Skeletal muscle cell (primary cell): Measurements from ENCODE around the gene GIGYF2.
"Not testable (repeated sequence)": the region's sequence is repeated elsewhere in the genome, so short reads cannot be mapped to it uniquely, and the experiment has no call there.

ENCODE experiments used
- DNase-seq: peaks from one replicate; pipeline ENCODE4 v3.0.0-alpha.2; 2010; ENCODE audit warnings: low read depth
- H3K4me3 ChIP-seq: 2 replicates; pipeline ENCODE4 v1.5.1; 2011; ENCODE audit warnings: low read depth, mild to moderate bottlenecking, control low read depth, low read length, moderate library complexity

GIGYF2 gene

DNA sequence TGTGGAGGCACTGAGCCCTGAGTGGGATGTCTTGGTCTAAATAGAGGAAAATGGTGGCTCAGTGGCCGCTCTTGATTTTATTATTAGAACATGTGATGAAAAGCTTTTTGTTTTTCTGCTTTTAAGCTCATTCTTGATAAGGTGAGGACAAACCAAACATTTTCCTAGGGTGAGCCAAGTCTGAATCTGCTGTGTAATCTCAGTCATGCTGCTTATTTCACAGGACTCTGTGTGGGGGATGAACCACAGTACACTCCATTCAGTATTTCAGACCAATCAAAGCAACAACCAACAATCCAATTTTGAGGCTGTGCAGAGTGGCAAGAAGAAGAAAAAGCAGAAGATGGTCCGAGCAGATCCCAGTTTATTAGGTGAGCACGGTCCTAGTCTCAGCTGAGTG lies 152.9 kb downstream of the GIGYF2 start:
- no peak overlapping the region for H3K4me3 ChIP-seq
- DNase-seq, result no peak

DNA sequence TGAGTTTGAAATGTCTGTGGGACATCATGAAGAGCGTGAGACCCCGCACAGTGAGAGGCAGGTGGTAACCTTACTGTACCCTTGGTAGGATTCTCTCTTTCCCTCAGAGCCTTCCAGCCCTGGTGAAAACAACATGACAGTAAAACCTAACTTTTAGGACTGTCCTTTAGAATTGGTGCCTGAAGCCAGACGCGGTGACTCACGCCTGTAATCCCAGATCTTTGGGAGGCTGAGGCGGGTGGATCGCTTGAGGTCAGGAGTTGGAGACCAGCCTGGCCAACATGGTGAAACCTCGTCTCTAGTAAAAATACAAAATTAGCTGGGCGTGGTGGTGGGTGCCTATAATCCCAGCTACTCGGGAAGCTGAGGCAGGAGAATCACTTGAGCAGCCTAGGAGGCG lies 154.9 kb downstream of the GIGYF2 start:
- not testable (repeated sequence) for DNase-seq, H3K4me3 ChIP-seq

DNA sequence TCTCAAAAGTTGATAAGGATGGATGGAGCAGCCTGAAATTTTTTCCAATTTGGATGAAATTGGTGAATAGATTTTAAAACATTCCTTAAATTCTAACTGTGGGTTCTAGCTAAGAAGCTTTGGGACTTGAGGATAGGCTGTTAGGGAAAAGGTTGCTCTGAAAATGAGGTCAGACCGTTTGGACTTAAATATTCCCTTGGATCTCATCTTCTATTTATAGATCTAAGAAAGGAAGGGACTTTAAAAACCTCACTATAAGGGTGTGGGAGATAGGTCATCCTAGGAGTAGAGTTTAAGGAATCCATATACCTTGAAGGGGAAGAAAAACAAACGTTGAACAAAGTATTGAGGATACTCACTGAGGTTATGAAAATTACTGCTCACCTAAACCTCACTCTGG lies 155.5 kb downstream of the GIGYF2 start:
- no peak for DNase-seq
- H3K4me3 ChIP-seq, result no peak overlapping the region

DNA sequence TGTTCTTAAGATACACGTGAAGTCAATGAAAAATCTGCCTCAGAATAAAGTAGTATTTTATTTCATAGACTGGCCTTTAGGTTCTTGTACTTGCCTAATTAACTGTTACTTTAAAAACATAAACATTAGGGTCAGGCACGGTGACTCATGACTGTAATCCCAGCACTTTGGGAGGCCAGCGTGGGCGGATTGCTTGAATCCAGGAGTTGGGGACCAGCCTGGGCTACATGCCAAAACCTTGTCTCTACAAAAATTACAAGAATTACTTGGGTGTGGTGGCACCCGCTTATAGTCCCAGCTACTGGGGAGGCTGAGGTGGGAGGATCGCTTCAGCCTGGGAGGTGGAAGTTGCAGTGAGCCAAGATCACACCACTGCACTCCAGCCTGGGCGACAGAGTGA lies 157.0 kb downstream of the GIGYF2 start:
- H3K4me3 ChIP-seq, result no peak overlapping the region
- peak; percentile 65 for DNase-seq

DNA sequence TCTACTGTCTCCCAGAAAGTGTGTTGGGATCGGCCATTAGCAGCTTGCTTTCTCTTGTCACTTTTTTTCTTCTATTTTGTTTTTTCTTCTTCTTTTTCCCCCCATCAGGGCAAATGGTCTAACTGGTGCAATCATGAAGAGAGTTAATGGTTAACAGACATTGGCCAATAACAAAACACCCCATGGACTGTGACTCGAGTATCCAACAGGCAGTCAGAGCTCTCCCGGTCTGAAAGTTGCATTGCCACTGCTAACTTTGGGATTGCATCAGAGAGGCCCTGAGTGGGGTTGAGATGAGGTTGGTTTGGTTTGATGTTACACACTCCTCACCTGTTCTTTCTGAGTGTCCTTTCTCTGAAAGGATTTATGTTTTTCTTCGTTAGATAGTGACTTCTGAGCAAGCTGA lies 160.0 kb downstream of the GIGYF2 start:
- H3K4me3 ChIP-seq, result no peak overlapping the region
- peak; percentile 12 for DNase-seq

DNA sequence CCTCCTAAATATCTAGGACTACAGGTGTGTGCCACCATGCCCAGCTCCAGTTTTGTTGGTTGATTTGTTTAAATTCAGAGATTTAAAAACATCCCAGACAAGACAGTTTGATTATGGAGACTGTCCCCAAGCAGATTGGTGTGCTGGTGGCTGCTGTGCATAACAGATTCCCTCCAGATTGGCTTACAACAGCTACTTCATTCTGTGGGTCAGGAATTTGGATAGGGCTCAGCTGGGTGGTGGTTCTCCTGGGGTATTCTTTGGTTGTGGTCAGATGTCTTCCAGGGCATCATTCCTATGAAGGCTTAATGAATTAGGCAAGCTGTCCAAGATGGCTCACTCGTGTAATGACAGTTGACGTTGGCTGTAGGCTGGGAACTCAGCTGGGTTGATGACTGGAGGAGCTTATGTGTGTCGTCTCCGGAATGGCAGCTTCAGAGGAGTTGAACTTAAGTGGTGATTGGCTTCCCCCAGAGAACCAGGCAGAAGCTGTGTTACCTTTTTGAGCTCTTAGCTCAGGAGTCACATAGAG lies 162.3 kb downstream of the GIGYF2 start:
- no peak for DNase-seq
- no peak overlapping the region for H3K4me3 ChIP-seq

DNA sequence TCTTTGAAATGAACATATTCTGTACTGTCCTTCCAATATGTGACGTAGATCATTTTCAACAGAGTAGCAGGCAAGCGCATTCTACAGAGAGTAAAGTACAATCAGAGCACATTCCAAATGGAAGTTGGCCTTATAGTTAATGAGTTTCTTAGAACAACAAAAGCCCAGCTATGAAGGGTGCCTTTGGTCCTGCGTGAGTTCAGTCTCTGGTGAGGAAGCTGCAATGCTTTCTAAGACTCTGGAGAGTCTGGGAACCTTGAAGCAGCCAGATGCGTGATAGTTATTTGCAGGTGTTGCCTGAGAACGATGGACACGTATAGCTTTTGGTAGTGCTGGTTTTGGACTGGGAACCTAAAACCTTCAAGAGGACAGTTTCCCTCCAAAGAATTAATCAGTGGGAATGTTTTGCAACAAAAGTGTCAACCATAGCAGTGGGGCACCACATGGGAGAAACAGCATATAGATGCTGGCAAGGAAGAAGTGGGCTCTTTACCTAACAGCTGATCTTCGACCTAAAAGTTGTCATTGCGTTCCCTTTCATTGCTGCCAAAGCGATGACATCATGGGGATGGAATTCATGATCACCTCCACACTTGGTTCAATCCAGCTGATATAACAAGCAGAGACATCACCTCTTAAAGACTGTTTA lies 163.6 kb downstream of the GIGYF2 start:
- no peak for DNase-seq
- H3K4me3 ChIP-seq, result no peak overlapping the region

DNA sequence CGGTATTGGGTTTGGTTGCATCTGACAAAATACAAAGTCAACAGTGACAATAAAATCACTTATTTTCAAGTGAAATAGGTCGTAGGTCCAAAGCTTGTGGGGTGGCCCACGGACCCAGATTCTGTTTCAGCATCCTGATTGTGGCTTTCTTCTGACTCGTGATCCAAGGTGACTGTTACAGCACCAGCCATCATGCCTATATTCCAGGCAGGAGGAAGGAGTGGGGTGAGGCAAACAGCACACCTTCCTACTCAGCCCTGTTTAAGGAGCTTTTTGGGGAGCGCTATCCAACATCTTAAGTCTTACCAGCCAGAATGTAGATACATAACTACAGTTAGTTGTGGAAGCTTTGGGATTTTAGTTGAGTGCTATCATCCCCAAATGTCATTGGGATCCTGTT lies 164.2 kb downstream of the GIGYF2 start:
- DNase-seq, result no peak
- H3K4me3 ChIP-seq, result no peak overlapping the region

DNA sequence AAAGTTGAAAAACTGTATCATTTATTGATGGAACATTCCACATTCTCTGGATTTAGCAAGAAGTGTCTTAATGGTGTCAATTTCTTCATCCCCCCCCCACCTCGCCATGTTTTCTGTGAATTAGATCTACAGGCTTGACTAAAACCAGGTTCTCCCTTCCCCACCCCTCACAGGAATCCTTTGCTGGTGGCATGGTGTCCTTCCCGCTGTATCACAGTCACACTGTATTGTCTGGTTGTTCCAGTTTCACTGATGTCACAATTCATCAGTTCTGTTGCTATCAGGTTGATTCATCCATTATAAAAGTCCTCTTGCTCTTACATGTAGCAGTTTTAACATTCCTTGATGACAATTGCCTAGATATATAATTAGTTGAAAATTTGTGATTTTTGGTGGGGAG lies 166.9 kb downstream of the GIGYF2 start:
- no peak overlapping the region for H3K4me3 ChIP-seq
- DNase-seq, result no peak

DNA sequence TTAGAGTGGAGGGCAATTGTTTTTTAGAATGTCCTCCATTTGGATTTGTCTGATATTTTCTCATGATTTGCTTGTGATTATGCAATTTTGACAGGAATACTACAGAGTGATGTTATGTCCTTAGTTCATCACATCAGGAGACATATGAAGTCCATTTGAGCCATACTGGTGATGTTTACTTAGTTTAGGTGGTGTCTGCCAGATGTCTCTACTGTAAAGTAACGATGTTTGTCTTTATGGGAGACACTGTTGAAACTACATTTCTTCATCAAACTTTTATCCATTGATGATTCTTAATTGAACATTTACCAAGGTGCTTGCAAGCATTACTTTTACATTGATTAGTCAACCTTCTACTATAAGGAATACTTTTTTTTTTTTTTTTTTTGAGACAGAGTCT lies 168.0 kb downstream of the GIGYF2 start:
- no peak for DNase-seq
- H3K4me3 ChIP-seq, result no peak overlapping the region

DNA sequence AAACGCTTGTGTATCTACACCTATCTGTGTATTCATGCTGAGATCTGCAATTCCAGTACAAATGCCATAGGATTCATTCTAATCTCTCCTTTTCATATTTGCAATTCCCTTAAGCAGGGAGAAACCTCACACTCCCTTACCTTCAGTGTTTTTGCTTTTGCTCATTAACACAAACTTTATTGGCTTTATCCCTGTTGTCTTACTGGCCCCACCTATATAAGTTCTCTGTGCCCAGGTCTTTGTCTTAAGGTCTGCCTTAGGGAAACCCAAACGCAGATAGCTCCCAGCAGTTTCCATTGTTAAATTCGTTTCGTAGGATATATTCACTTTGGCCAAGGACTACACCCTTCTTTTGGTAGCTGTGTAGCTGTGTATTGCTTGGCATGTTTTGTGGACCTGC lies 169.0 kb downstream of the GIGYF2 start:
- H3K4me3 ChIP-seq, result no peak overlapping the region

DNA sequence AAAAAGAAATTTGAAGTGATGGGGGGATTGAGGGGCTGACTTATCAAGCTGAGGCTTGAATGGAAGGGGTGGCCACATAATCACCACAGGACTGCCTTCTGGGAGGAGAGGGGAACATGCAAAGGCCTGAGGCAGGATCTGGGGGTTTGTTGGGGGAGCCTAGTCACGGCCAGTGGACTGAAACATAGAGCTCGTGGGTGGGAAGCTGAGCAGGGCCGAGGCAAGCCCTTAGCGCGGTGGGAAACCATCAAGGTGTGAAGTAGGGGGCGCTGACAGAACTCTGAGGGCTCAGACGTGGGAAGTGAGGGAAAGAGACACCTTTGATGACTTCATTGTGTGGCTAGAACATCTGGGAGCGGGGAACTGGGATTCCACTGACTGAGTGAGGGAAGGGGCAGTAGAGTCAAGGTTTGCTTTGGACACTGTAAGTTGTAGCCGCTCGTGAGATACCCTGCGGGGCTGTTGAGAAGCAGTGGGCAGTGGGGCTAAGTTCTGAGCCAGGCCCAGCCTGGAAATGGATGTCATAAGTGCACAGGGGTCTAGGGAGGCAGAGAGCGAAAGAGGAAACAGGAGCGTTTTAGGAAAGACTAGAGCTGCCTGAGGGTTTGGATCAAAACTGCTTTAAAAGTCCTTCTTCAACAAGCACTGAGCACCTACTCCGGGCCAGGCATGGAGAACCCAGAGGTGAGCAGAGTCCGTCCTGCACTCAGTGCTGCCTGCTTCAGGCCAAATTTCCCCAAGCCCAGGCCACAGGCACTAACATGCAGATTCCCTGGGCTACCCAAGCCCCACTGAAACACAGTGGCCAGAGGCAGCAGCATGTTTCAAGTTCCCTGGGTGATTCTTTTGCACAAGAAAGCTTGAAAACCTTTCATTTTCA lies 172.2 kb downstream of the GIGYF2 start:
- H3K4me3 ChIP-seq, result no peak overlapping the region
- DNase-seq, result no peak

More for the DNA sequence above, 169.0 kb downstream of the GIGYF2 start:
- DNase-seq, result no peak

DNA sequence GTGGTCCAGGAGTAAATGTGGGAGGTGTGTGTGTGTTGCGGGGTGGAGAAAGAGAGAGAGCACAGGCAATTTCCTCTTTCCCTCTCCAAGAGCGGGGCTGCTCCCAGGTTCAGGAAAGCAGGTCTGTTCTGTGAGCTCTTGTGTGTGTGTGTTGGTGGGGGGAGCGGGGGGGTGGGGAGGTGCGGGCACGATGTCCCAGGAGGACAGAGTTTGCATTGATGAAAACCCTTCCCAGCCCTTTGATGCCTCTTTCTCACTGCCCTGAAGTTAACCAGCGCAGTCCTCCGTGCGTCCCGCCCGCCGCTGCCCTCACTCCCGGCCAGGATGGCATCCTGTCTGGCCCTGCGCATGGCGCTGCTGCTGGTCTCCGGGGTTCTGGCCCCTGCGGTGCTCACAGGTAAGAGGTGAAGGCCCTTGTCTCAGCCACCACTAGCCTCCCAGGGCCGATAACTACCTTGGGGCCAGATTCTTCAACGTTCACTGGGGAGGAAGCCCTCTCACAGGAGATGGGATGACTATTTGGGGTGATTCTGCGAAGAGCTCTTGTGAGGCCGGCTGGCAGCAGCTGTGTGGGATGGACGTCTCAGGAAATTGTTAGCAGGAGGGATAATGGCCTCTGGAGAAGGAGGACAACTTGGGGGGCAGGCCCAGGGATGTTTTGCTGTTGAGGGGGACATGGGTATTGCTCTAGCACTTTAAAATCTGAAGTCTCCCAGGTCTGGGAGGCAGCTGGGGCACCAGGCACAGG lies 173.1 kb downstream of the GIGYF2 start, which contains the start of gene SNORC:
SNORC (plus strand) TSS at position 247 of the 748 bp plus-strand sequence; CDS start at position 325, 78 bp downstream.
- no peak within 1 kb of the TSS for H3K4me3 ChIP-seq
- DNase-seq, result no peak

DNA sequence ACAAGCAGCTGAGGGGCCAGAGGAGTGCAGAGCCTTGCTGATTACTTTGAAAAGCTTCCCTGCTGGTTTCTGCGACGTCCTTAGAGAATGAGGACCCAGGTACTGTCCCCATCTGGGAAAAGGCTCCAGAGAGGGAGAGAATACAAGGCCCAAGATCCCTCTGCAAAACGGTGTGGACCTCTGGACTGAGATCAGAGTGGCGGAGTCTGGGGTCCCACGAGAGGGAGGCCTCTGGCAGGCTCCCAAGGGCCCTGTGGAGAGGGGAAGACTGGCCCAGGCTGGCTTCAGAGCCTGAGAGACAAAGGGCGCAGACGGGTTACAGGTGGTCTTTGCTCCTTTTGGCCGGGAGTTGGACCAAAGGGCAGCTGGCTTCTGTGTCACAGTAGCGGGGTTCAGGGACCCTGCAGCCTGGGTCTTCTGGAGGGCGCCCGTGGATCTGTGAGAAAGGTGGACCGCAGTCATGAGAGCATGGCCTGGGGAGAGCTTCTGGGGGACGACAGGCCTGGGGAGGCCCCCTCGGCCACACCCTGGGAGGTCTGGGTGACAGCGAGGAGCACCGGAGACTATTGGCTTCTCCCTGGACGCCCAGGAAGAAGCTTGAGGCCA lies 173.7 kb downstream of the GIGYF2 start:
- DNase-seq, result no peak
- no peak overlapping the region for H3K4me3 ChIP-seq

DNA sequence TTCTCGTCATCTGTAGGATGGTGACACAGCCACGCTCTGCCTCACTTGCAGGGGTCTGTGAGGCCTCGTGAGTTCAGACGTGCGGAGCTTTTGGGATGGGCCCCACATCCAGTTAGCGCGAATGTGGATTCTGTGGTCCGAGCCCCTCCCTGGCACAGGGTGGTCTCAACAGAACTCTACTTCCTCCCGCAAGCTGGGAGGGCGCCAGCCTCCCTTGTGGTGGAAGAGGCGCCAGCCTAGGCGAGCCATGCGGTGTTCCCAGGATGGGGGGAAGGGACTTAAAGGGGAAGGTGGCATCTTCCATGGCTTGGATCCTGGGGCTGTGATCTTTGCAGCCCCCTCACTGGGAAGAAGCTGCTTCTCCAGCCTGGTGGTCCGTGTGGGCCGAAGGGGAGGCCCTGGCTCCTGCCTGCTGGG lies 174.3 kb downstream of the GIGYF2 start:
- H3K4me3 ChIP-seq, result no peak overlapping the region
- DNase-seq, result no peak

DNA sequence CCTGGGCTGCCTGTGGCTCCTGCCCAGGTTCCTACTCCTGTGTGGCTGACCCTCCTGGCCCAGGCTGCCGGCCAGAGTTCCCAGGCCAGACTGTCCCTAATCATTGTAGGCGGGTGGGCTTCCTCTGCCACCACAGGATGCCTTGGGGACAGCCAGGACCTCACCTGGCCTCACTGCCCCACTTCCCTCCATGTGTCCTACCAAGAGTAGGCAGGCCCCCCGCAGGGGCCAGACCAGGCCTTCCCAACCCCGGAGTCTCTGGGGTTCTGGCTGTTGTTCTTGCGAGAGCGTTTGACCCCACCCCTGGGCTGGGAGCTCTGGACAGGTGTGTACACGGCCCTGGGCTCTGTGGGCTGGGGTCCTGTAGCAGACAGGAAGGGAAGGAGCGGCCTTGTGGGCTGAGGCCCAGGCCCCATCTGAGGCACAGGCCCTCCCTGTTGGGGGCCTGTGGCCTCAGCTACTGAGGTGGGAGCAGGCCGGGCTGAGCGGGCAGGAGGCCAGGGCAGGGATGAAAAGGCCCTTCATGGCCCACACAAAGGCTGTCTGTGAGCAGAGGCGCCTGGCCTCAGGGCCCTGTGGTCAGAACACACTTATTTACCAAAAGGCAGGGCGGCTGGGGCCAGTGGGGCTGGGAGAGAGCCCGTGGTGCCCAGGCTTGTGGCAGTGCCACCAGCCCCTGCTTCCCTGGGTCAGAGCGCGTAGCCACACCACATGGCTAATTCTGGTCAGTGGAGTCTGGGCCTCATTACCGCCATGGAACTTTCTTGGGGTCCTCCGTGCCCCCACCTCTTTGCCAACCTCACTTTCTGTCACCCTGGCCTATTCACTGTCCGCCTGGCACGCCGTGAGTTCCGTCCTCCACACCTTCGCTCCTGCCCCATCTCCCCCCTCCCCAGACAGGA lies 175.0 kb downstream of the GIGYF2 start:
- no peak overlapping the region for H3K4me3 ChIP-seq
- no peak for DNase-seq

DNA sequence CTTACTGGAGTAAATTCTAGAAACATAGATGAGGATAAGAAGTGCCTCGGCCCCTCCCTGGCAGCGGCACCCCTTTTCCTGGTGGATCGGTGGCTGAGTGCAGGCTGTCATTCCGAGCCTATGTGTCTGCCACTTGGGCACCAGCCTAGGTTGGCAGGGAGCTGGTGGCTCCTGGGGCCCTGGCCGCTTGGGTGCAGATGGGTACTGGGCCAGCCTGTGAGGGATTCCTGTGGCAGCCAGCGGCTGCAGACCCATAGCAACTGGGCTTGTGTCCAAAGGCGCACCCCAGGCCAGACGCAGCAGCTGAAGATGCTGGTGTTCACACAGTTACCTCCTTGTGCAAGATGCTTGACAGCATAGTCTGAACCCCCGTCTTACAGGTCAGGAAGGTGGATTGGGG lies 175.7 kb downstream of the GIGYF2 start:
- no peak for DNase-seq
- no peak overlapping the region for H3K4me3 ChIP-seq

DNA sequence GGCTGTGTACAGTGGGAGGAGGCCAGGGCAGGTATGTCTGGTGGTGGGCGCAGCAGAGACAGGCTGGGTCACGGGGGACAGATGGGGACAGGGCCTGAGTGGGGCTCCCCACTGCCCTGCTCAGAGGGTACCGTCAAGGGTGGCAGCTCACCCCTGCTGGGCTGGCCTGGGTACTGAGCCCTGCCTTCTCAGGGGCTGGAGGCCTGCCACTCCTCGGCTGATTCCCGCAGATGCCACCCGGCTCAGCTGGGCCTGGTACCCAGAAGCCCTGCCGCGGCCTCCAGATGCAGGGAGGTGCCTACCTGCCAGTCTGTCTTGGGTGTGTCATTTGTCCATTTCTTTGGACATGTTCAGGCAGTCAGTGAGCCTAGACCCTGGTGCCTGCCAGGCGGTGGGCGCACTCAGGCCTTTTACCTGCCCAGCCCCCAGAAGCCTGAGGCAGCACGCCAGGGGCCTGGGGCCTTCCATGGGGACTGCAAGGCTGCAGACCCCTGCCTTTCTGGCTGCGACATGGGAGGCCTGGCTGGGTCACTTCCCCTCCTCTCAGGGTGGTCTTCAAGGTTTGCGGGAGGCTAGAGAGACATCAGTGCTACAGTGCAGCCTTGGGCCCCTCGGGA lies 176.3 kb downstream of the GIGYF2 start:
- H3K4me3 ChIP-seq, result no peak overlapping the region
- no peak for DNase-seq
